Caco-2 (cell line): ENCODE data around the gene SRRM4. TPM values are rescaled to one million over a fixed set of nuclear protein-coding genes. Genes with fewer than 3 reads are reported as not detected.

ENCODE experiments used
- BruUV-seq: library from RNA; stranded (reverse); fragments of 400-500 nt; replicated peaks from 2 replicates; lab custom pipeline; 2021; lab: Mats Ljungman, UMichigan
- CTCF ChIA-PET: fragments of 300-600 bp; sonication (Branson Sonifier 250); formaldehyde crosslinking; loops from one replicate; lab custom pipeline; 2022; ENCODE audit warnings: antibody characterized with exemption; lab: Charles Lee
- POLR2A ChIA-PET: fragments of 300-600 bp; sonication (Branson Sonifier 250); formaldehyde crosslinking; loops from one replicate; lab custom pipeline; 2022; ENCODE audit warnings: antibody characterized with exemption; lab: Charles Lee
- DNase-seq, 2 experiments: peaks; one replicate each; pipeline versions ENCODE4 v3.0.0 to v3.0.0-alpha.2; 2020 to 2022
- H3K27me3 ChIP-seq: replicated peaks from 2 replicates; pipeline ENCODE4 v1.6.0; 2011; ENCODE audit warnings: low read length; ENCODE audit not compliant: control insufficient read depth, insufficient read depth
- H3K36me3 ChIP-seq: 2 replicates; pipeline ENCODE4 v1.5.1; 2011; ENCODE audit warnings: low read length; ENCODE audit not compliant: control insufficient read depth, insufficient read depth
- H3K4me1 ChIP-seq: fragments of 250-450 bp; sonication (Bioruptor Pico); 2 replicates; pipeline ENCODE4 v1.5.1; 2020; ENCODE audit warnings: mild to moderate bottlenecking
- H3K4me3 ChIP-seq: 2 replicates; pipeline ENCODE4 v1.5.1; 2011; ENCODE audit warnings: low read depth, mild to moderate bottlenecking, control low read depth, low read length
- H3K9me3 ChIP-seq: fragments of 250-450 bp; sonication (Bioruptor Pico); 2 replicates; pipeline ENCODE4 v1.5.1; 2020; ENCODE audit warnings: mild to moderate bottlenecking, moderate library complexity
- H3K27ac Mint-ChIP-seq: one replicate; pipeline ENCODE4 v1.8.0; 2022; ENCODE audit warnings: mixed read lengths; ENCODE audit not compliant: unreplicated experiment
- H3K27me3 Mint-ChIP-seq: one replicate; pipeline ENCODE4 v1.8.0; 2022; ENCODE audit warnings: mixed read lengths; ENCODE audit not compliant: insufficient read depth, unreplicated experiment
- H3K36me3 Mint-ChIP-seq: one replicate; pipeline ENCODE4 v1.8.0; 2022; ENCODE audit warnings: mild to moderate bottlenecking, mixed read lengths; ENCODE audit not compliant: insufficient read depth, unreplicated experiment
- H3K4me1 Mint-ChIP-seq: one replicate; pipeline ENCODE4 v1.8.0; 2022; ENCODE audit warnings: low read depth, mixed read lengths; ENCODE audit not compliant: unreplicated experiment
- H3K4me3 Mint-ChIP-seq: one replicate; pipeline ENCODE4 v1.8.0; 2022; ENCODE audit warnings: mild to moderate bottlenecking, moderate library complexity, mixed read lengths; ENCODE audit not compliant: unreplicated experiment
- H3K9me3 Mint-ChIP-seq: one replicate; pipeline ENCODE4 v1.8.0; 2022; ENCODE audit warnings: mixed read lengths; ENCODE audit not compliant: unreplicated experiment
- CTCF ChIP-seq, 2 experiments: fragments of 200-600 bp in 1 of 2; IDR thresholded peaks; 1 replicate in 1 of 2; 2 replicates in 1 of 2; pipeline versions ENCODE4 v1.5.1 to v1.8.0; 2011 to 2022; ENCODE audit warnings: antibody characterized with exemption in 1 of 2, control low read depth in 1 of 2, inconsistent platforms in 1 of 2, low read depth in 1 of 2, low read length in 1 of 2, mild to moderate bottlenecking in 1 of 2, moderate library complexity in 1 of 2; ENCODE audit not compliant: insufficient read depth in 1 of 2, severe bottlenecking in 1 of 2, unreplicated experiment in 1 of 2
- intact Hi-C: fragments of 100-400 bp; cut with micrococcal nuclease; formaldehyde crosslinking; loops from one replicate; pipeline ENCODE4 v1.10.0; 2022; ENCODE audit not compliant: unreplicated experiment
- total RNA-seq: library from RNA; stranded (reverse); gene quantifications from 2 replicates; pipeline ENCODE4 v1.2.3, GENCODE V29; 2022

SRRM4 gene
- total RNA-seq, 1 experiment from 2014 or later, result not detected

DNA sequence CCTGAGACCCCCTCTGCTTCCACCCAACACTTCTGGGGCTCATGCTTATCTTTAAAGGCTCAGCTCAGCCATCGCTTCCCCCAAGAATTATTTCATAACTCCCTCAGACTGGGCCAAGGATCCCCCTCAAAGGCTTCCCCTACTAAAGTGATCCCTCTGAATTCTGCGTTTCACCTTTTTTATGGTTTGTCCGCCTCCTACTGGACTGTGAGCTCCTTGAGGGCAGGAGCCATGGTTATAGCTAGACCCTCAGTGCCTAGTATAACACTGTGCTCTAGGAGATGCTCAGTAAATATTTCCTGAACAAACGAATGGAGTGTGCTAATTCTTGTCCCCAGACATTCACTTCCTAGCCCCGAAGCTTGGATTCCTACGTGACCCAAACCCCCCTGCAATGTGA lies 20.5 kb upstream of the SRRM4 start:
- DNase-seq, result no peak
- no peaks in the 10 kb centered on the region for H3K4me1 Mint-ChIP-seq
- H3K36me3 Mint-ChIP-seq, result no peaks in the 10 kb centered on the region
- no TSS peak for BruUV-seq
- Histone ChIP-seq H3K36me3 (no peaks in the 10 kb centered on the region), H3K4me1 (no peaks in the 10 kb centered on the region), H3K27me3 (no peaks in the 10 kb centered on the region), H3K9me3 (no peaks in the 10 kb centered on the region), H3K4me3 (no peak overlapping the region)
- no peak overlapping the region for H3K27ac Mint-ChIP-seq
- no peak for TF ChIP-seq CTCF (IDR thresholded peaks at IDR 0.05; ENCODE audit: insufficient read depth in 1 of 2, low read depth in 1 of 2, low read length in 1 of 2, severe bottlenecking in 1 of 2, unreplicated experiment in 1 of 2)
- no peak overlapping the region for H3K4me3 Mint-ChIP-seq
- ChIA-PET POLR2A (no interaction called here), CTCF (no interaction called here)
- intact Hi-C loops, result no loop called here
- H3K9me3 Mint-ChIP-seq, result no peaks in the 10 kb centered on the region
- H3K27me3 Mint-ChIP-seq, result peaks cover 4% of the 10 kb centered on the region

DNA sequence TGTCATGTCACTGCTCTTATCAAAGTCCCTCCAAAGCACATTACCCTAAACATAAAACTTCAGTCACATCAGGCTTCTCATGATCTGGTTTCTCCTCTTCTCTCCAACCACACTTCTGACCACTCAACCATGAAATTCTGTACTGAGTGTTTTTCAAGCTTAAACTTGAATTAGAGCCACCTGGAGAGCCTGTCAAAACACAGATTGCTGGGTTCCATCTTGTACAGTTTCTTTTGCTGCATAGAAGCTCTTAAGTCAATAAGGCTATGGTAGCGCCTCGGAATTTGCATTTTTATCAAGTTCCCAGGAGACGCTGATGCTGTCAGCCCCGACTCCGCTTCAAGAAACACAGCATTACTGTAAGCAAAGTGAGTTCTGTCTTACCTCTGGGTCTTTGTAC lies 16.4 kb upstream of the SRRM4 start:
- H3K36me3 ChIP-seq, result no peaks in the 10 kb centered on the region

GRCh38 chr12:118970856-118971255 lies 10.5 kb upstream of the SRRM4 start:
- Histone ChIP-seq H3K4me3 (no peak overlapping the region), H3K9me3 (no peaks in the 10 kb centered on the region), H3K36me3 (no peaks in the 10 kb centered on the region), H3K4me1 (no peaks in the 10 kb centered on the region), H3K27me3 (no peaks in the 10 kb centered on the region)
- Mint-ChIP-seq H3K27me3 (peaks cover 5% of the 10 kb centered on the region), H3K27ac (no peak overlapping the region), H3K4me3 (no peak overlapping the region), H3K4me1 (peaks cover 10% of the 10 kb centered on the region), H3K36me3 (no peaks in the 10 kb centered on the region), H3K9me3 (no peaks in the 10 kb centered on the region)
- POLR2A ChIA-PET, result no interaction called here
- TF ChIP-seq CTCF (IDR thresholded peaks at IDR 0.05; ENCODE audit: insufficient read depth in 1 of 2, low read depth in 1 of 2, low read length in 1 of 2, severe bottlenecking in 1 of 2, unreplicated experiment in 1 of 2), result no peak
- no peak for DNase-seq
- CTCF ChIA-PET, result no interaction called here
- no TSS peak for BruUV-seq
- intact Hi-C loops, result no loop called here

More for the DNA sequence above, 16.4 kb upstream of the SRRM4 start:
- Mint-ChIP-seq H3K4me3 (no peak overlapping the region), H3K27me3 (peaks cover 2% of the 10 kb centered on the region), H3K27ac (no peak overlapping the region), H3K4me1 (no peaks in the 10 kb centered on the region), H3K9me3 (no peaks in the 10 kb centered on the region), H3K36me3 (no peaks in the 10 kb centered on the region)
- Histone ChIP-seq H3K4me1 (no peaks in the 10 kb centered on the region), H3K4me3 (no peak overlapping the region), H3K9me3 (no peaks in the 10 kb centered on the region), H3K27me3 (no peaks in the 10 kb centered on the region)
- TF ChIP-seq CTCF (IDR thresholded peaks at IDR 0.05; ENCODE audit: insufficient read depth in 1 of 2, low read depth in 1 of 2, low read length in 1 of 2, severe bottlenecking in 1 of 2, unreplicated experiment in 1 of 2), result no peak
- no peak for DNase-seq
- intact Hi-C loops, result no loop called here
- ChIA-PET CTCF (no interaction called here), POLR2A (no interaction called here)
- no TSS peak for BruUV-seq
